GM12875 (cell line): ENCODE data around the gene TSPAN31.

Experiments
- H3K4me3 ChIP-seq: one replicate; pipeline ENCODE4 v1.5.1; 2011; ENCODE audit warnings: low read depth, low read length, control low read depth
- CTCF ChIP-seq: IDR thresholded peaks from 2 replicates; pipeline ENCODE4 v1.5.1; 2011; ENCODE audit warnings: low read depth, mild to moderate bottlenecking, control low read depth, inconsistent platforms, low read length, moderate library complexity, borderline replicate concordance; ENCODE audit not compliant: insufficient read depth

TSPAN31 gene

GRCh38 chr12:57738661-57739237 is 6.1 kb upstream of the TSPAN31 start, which contains the start of gene AGAP2:
AGAP2 (minus strand) TSS chr12:57738742; CDS start chr12:57738246, 496 bp downstream.
- no peak for TF ChIP-seq CTCF
- H3K4me3 ChIP-seq, result no peak within 1 kb of the TSS

- no peak overlapping the region for H3K4me3 ChIP-seq
- TF ChIP-seq CTCF, result no peak
Observed at GRCh38 chr12:57739387-57739786, 5.5 kb upstream of the TSPAN31 start.

- TF ChIP-seq CTCF, result no peak
- H3K4me3 ChIP-seq, result no peak overlapping the region
Observed at GRCh38 chr12:57739914-57740538, 4.8 kb upstream of the TSPAN31 start.

- H3K4me3 ChIP-seq, result peak overlapping the region; percentile 77
- TF ChIP-seq CTCF, result no peak
Observed at GRCh38 chr12:57740656-57741412, 4.0 kb upstream of the TSPAN31 start.

GRCh38 chr12:57741413-57741789 is 3.4 kb upstream of the TSPAN31 start:
- no peak for TF ChIP-seq CTCF
- H3K4me3 ChIP-seq, result peak overlapping the region; percentile 77

GRCh38 chr12:57741844-57742738 is 2.7 kb upstream of the TSPAN31 start:
- H3K4me3 ChIP-seq, result peak overlapping the region; percentile 77
- TF ChIP-seq CTCF, result peak; percentile 69
